HL-60 (cell line): ENCODE results near the gene KBTBD7.

Source experiments
- DNase-seq, 2 experiments: peaks; one replicate each; pipeline ENCODE4 v3.0.0-alpha.2; 2010 to 2020; ENCODE audit warnings: low read depth in 1 of 2, low spot score in 1 of 2
- H3K27ac ChIP-seq: fragments of 250-450 bp; sonication (Bioruptor Pico); replicated peaks from 2 replicates; pipeline ENCODE4 v1.5.1; 2020; ENCODE audit warnings: mild to moderate bottlenecking, moderate library complexity
- H3K27me3 ChIP-seq: fragments of 250-450 bp; sonication (Bioruptor Pico); 2 replicates; pipeline ENCODE4 v1.5.1; 2021; ENCODE audit warnings: mild to moderate bottlenecking, moderate library complexity; ENCODE audit not compliant: insufficient read depth, poor library complexity, severe bottlenecking
- H3K4me3 ChIP-seq: replicated peaks from 2 replicates; pipeline ENCODE4 v1.5.1; 2011; ENCODE audit warnings: mild to moderate bottlenecking, control low read depth, low read length; ENCODE audit not compliant: insufficient read depth
- GABPA ChIP-seq: IDR thresholded peaks from 2 replicates; pipeline ENCODE4 v1.6.1; 2012; ENCODE audit warnings: low read depth
- POLR2AphosphoS5 ChIP-seq: IDR thresholded peaks from 2 replicates; pipeline ENCODE4 v1.6.1; 2012; ENCODE audit warnings: low read depth
- SPI1 ChIP-seq: IDR thresholded peaks from 2 replicates; pipeline ENCODE4 v1.6.1; 2012; ENCODE audit warnings: low read depth, mild to moderate bottlenecking, borderline replicate concordance
- TF ChIP-seq, protein P1 (sequence below): IDR thresholded peaks from one replicate; pipeline ENCODE4 v1.5.1; 2011; ENCODE audit warnings: low read length, control low read depth, inconsistent platforms; ENCODE audit not compliant: insufficient read depth
- TF ChIP-seq, protein P2 (sequence below): IDR thresholded peaks from 2 replicates; pipeline ENCODE4 v1.6.1; 2012; ENCODE audit warnings: low read depth; ENCODE audit not compliant: insufficient replicate concordance

KBTBD7 gene

DNA sequence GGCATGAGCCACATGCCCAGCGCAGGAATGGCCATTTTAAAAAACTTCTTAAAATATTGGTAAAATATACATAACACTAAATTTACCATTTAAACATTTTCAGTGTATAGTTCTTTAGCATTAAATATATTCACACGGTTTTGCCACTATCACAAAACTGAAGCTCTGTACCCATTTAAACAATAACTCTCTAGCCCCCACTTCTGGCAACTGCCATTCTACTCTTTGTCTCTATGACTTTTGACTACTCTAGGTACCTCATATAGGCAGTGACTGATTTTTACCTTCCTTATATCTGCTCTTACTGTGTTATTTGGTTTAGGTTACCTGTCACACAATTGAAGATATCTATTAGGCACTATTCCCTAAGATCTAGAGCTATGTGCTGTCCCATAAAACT, 2.3 kb upstream of the KBTBD7 start:
- no peak overlapping the region for H3K27ac ChIP-seq
- H3K27me3 ChIP-seq: no peaks in the 10 kb centered on the region
- H3K4me3 ChIP-seq: no peak overlapping the region
- DNase-seq: no peak
- TF ChIP-seq SPI1: no peak
- no peak for TF ChIP-seq POLR2AphosphoS5
- no peak for TF ChIP-seq GABPA
- TF ChIP-seq, protein P1, sequence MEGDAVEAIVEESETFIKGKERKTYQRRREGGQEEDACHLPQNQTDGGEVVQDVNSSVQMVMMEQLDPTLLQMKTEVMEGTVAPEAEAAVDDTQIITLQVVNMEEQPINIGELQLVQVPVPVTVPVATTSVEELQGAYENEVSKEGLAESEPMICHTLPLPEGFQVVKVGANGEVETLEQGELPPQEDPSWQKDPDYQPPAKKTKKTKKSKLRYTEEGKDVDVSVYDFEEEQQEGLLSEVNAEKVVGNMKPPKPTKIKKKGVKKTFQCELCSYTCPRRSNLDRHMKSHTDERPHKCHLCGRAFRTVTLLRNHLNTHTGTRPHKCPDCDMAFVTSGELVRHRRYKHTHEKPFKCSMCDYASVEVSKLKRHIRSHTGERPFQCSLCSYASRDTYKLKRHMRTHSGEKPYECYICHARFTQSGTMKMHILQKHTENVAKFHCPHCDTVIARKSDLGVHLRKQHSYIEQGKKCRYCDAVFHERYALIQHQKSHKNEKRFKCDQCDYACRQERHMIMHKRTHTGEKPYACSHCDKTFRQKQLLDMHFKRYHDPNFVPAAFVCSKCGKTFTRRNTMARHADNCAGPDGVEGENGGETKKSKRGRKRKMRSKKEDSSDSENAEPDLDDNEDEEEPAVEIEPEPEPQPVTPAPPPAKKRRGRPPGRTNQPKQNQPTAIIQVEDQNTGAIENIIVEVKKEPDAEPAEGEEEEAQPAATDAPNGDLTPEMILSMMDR: no peak
- TF ChIP-seq, protein P2, sequence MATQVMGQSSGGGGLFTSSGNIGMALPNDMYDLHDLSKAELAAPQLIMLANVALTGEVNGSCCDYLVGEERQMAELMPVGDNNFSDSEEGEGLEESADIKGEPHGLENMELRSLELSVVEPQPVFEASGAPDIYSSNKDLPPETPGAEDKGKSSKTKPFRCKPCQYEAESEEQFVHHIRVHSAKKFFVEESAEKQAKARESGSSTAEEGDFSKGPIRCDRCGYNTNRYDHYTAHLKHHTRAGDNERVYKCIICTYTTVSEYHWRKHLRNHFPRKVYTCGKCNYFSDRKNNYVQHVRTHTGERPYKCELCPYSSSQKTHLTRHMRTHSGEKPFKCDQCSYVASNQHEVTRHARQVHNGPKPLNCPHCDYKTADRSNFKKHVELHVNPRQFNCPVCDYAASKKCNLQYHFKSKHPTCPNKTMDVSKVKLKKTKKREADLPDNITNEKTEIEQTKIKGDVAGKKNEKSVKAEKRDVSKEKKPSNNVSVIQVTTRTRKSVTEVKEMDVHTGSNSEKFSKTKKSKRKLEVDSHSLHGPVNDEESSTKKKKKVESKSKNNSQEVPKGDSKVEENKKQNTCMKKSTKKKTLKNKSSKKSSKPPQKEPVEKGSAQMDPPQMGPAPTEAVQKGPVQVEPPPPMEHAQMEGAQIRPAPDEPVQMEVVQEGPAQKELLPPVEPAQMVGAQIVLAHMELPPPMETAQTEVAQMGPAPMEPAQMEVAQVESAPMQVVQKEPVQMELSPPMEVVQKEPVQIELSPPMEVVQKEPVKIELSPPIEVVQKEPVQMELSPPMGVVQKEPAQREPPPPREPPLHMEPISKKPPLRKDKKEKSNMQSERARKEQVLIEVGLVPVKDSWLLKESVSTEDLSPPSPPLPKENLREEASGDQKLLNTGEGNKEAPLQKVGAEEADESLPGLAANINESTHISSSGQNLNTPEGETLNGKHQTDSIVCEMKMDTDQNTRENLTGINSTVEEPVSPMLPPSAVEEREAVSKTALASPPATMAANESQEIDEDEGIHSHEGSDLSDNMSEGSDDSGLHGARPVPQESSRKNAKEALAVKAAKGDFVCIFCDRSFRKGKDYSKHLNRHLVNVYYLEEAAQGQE: no peak

DNA sequence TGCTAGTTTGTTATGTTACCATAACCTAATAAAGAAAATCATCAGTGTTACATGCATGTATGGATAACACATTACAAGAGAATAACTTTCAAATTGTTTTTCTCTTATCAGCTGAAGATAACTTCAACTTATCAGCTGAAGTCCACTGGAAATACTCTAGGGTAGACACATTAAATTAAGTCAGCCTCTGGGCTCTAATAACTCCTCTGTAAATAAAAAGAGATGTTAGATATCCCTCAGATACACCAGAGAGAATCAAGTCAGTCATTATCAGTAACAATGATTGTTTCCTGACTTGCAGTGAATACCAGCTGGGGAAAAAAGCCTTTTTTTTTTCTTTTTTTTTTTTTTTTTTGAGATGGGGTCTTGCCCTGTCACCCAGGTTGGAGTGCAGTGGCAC, 1.6 kb upstream of the KBTBD7 start:
- Histone ChIP-seq H3K27ac (no peak overlapping the region), H3K4me3 (no peak overlapping the region), H3K27me3 (no peaks in the 10 kb centered on the region)
- TF ChIP-seq, protein P2: no peak
- TF ChIP-seq SPI1 (no peak), POLR2AphosphoS5 (no peak), GABPA (no peak)
- TF ChIP-seq, protein P1: no peak
- no peak for DNase-seq

DNA sequence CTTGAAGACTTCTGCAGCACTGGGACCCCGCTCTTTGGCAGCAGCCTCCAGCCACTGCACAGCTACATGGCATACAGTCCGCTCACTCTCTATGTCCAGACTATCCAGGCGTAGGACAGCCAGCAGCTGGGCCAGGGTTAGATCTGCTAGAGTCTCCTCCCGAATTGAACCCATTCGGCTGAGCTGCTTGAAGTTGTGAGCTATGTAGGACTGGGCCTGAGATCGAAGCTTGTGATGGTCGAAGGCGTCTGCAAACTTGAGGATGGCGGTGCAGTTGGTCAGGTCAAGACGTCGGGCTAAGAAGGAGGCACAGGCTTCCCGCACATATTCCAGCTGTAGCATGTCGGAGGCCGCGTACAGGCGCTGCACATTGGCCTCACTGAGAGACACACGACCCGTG, 900 bp downstream of the KBTBD7 start:
- Histone ChIP-seq H3K27me3 (no peaks in the 10 kb centered on the region), H3K4me3 (peak overlapping the region; percentile 62; the same call in 1 of the 2 replicates), H3K27ac (no peak overlapping the region)
- no peak for DNase-seq
- no peak for TF ChIP-seq SPI1
- no peak for TF ChIP-seq GABPA
- TF ChIP-seq, protein P1: no peak
- TF ChIP-seq, protein P2: no peak
- no peak for TF ChIP-seq POLR2AphosphoS5
